ENCODE results near the gene LOXL1. TPM values are rescaled to one million over a fixed set of nuclear protein-coding genes. Genes with fewer than 3 reads are reported as not detected.
A peak's percentile ranks its signal among the peaks of the same experiment; 100 is the strongest.

LOXL1 gene
- total RNA-seq, 1 donor from 2014 or later = 280 TPM

GRCh38 chr15:73936181-73936580 is 9.9 kb downstream of the LOXL1 start:
- Histone ChIP-seq H3K4me3 (ENCODE audit: insufficient read depth, low read depth, low read length) (no peak overlapping the region), H4K20me1 (ENCODE audit: insufficient read depth, low read length) (peaks cover 58% of the 10 kb centered on the region), H3K9me3 (ENCODE audit: insufficient read depth, low read depth, low read length) (no peaks in the 10 kb centered on the region), H3K36me3 (ENCODE audit: insufficient read depth, low read length) (peaks cover 4% of the 10 kb centered on the region), H3K4me1 (ENCODE audit: insufficient read depth, low read length) (peaks cover 58% of the 10 kb centered on the region), H3K27ac (ENCODE audit: low read depth, low read length) (peak overlapping the region; percentile 10), H2AFZ (ENCODE audit: low read depth, low read length) (no peak overlapping the region), H3K4me2 (ENCODE audit: low read length) (peak overlapping the region; percentile 23), H3K9ac (ENCODE audit: low read length) (peak overlapping the region; percentile 51), H3K79me2 (ENCODE audit: insufficient read depth, low read length) (peaks cover 97% of the 10 kb centered on the region), H3K27me3 (ENCODE audit: insufficient read depth, low read length) (no peaks in the 10 kb centered on the region)
- Mint-ChIP-seq H3K27me3 (ENCODE audit: low read depth, unreplicated experiment) (no peaks in the 10 kb centered on the region), H3K4me3 (ENCODE audit: unreplicated experiment) (no peak overlapping the region), H3K4me1 (ENCODE audit: low read depth, unreplicated experiment) (peaks cover 67% of the 10 kb centered on the region), H3K27ac (ENCODE audit: unreplicated experiment) (peak overlapping the region; percentile 47), H3K9me3 (ENCODE audit: unreplicated experiment) (no peaks in the 10 kb centered on the region), H3K36me3 (ENCODE audit: low read depth, unreplicated experiment) (peaks cover 27% of the 10 kb centered on the region)
- TF ChIP-seq, protein P1, sequence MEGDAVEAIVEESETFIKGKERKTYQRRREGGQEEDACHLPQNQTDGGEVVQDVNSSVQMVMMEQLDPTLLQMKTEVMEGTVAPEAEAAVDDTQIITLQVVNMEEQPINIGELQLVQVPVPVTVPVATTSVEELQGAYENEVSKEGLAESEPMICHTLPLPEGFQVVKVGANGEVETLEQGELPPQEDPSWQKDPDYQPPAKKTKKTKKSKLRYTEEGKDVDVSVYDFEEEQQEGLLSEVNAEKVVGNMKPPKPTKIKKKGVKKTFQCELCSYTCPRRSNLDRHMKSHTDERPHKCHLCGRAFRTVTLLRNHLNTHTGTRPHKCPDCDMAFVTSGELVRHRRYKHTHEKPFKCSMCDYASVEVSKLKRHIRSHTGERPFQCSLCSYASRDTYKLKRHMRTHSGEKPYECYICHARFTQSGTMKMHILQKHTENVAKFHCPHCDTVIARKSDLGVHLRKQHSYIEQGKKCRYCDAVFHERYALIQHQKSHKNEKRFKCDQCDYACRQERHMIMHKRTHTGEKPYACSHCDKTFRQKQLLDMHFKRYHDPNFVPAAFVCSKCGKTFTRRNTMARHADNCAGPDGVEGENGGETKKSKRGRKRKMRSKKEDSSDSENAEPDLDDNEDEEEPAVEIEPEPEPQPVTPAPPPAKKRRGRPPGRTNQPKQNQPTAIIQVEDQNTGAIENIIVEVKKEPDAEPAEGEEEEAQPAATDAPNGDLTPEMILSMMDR (IDR thresholded peaks at IDR 0.05; ENCODE audit: insufficient read depth, low read depth, low read length) = no peak
- TF ChIP-seq EZH2 (IDR thresholded peaks at IDR 0.05; ENCODE audit: insufficient read depth, low read length) = no peak
- FAIRE-seq (no peak), DNase-seq (ENCODE audit: low read depth) (no peak)

DNA sequence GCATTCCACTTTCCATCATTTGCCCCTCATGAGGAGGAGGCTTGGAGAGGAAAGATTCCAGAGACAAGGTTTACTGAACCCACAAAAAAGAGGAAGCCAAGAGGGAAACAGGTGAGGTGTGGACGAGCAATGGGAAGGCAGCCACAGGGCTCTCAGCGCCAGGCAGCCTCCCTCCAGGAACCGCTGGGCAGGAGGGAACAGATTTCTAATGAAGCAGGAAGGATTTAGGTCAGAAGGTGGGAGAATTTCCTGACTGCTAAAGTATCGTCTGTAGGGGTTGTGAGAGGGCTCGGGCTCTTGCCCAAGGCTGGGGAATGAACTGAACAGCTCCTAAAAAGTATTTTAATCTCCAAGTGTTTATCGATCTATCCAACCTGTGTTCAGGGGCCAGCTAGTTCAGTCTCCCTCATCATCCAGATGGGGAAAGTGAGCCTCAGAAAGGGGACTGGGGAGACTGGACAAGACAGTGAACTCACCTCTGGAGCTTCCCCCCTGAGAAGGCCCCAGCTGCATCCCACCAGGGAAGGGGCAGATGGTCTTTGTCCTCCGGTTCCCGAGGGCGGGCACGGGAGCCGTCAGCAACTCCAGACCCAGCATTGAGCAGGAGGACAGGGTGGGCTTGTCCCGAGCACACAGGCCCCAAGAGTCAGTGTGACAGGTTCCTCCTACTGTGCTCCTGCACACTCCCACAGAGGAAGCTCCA is 10.5 kb downstream of the LOXL1 start:
- H3K4me3 ChIP-seq (ENCODE audit: insufficient read depth, low read depth, low read length) = no peak overlapping the region
- H2AFZ ChIP-seq (ENCODE audit: low read depth, low read length) = no peak overlapping the region
- peak overlapping the region; percentile 51 for H3K9ac ChIP-seq (ENCODE audit: low read length)
- no peak for DNase-seq (ENCODE audit: low read depth)
- peaks cover 4% of the 10 kb centered on the region for H3K36me3 ChIP-seq (ENCODE audit: insufficient read depth, low read length)
- FAIRE-seq = no peak
- H3K4me1 ChIP-seq (ENCODE audit: insufficient read depth, low read length) = peaks cover 58% of the 10 kb centered on the region
- H3K79me2 ChIP-seq (ENCODE audit: insufficient read depth, low read length) = peaks cover 97% of the 10 kb centered on the region
- H4K20me1 ChIP-seq (ENCODE audit: insufficient read depth, low read length) = peaks cover 53% of the 10 kb centered on the region
- TF ChIP-seq EZH2 (IDR thresholded peaks at IDR 0.05; ENCODE audit: insufficient read depth, low read length) = no peak
- TF ChIP-seq, protein P1 (IDR thresholded peaks at IDR 0.05; ENCODE audit: insufficient read depth, low read depth, low read length) = no peak
- peak overlapping the region; percentile 23 for H3K4me2 ChIP-seq (ENCODE audit: low read length)
- H3K27me3 Mint-ChIP-seq (ENCODE audit: low read depth, unreplicated experiment) = no peaks in the 10 kb centered on the region
- peak overlapping the region; percentile 10 for H3K27ac ChIP-seq (ENCODE audit: low read depth, low read length)
- H3K9me3 ChIP-seq (ENCODE audit: insufficient read depth, low read depth, low read length) = no peaks in the 10 kb centered on the region
- H3K4me1 Mint-ChIP-seq (ENCODE audit: low read depth, unreplicated experiment) = peaks cover 68% of the 10 kb centered on the region
- H3K4me3 Mint-ChIP-seq (ENCODE audit: unreplicated experiment) = peak overlapping the region; percentile 2
- peaks cover 2% of the 10 kb centered on the region for H3K9me3 Mint-ChIP-seq (ENCODE audit: unreplicated experiment)
- peaks cover 25% of the 10 kb centered on the region for H3K36me3 Mint-ChIP-seq (ENCODE audit: low read depth, unreplicated experiment)
- no peaks in the 10 kb centered on the region for H3K27me3 ChIP-seq (ENCODE audit: insufficient read depth, low read length)
- H3K27ac Mint-ChIP-seq (ENCODE audit: unreplicated experiment) = no peak overlapping the region

GRCh38 chr15:73937296-73937695 is 11.0 kb downstream of the LOXL1 start:
- peaks cover 68% of the 10 kb centered on the region for H3K4me1 Mint-ChIP-seq (ENCODE audit: low read depth, unreplicated experiment)
- H3K27me3 Mint-ChIP-seq (ENCODE audit: low read depth, unreplicated experiment) = no peaks in the 10 kb centered on the region
- H3K27ac Mint-ChIP-seq (ENCODE audit: unreplicated experiment) = no peak overlapping the region
- H2AFZ ChIP-seq (ENCODE audit: low read depth, low read length) = no peak overlapping the region
- H3K9me3 ChIP-seq (ENCODE audit: insufficient read depth, low read depth, low read length) = no peaks in the 10 kb centered on the region
- peaks cover 2% of the 10 kb centered on the region for H3K9me3 Mint-ChIP-seq (ENCODE audit: unreplicated experiment)
- TF ChIP-seq EZH2 (IDR thresholded peaks at IDR 0.05; ENCODE audit: insufficient read depth, low read length) = no peak
- TF ChIP-seq, protein P1 (IDR thresholded peaks at IDR 0.05; ENCODE audit: insufficient read depth, low read depth, low read length) = no peak
- peaks cover 97% of the 10 kb centered on the region for H3K79me2 ChIP-seq (ENCODE audit: insufficient read depth, low read length)
- no peak overlapping the region for H3K9ac ChIP-seq (ENCODE audit: low read length)
- no peak overlapping the region for H3K27ac ChIP-seq (ENCODE audit: low read depth, low read length)
- FAIRE-seq = no peak
- H3K4me3 Mint-ChIP-seq (ENCODE audit: unreplicated experiment) = no peak overlapping the region
- H3K36me3 ChIP-seq (ENCODE audit: insufficient read depth, low read length) = peaks cover 4% of the 10 kb centered on the region
- no peak overlapping the region for H3K4me3 ChIP-seq (ENCODE audit: insufficient read depth, low read depth, low read length)
- peaks cover 58% of the 10 kb centered on the region for H3K4me1 ChIP-seq (ENCODE audit: insufficient read depth, low read length)
- peaks cover 25% of the 10 kb centered on the region for H3K36me3 Mint-ChIP-seq (ENCODE audit: low read depth, unreplicated experiment)
- H3K27me3 ChIP-seq (ENCODE audit: insufficient read depth, low read length) = no peaks in the 10 kb centered on the region
- no peak overlapping the region for H3K4me2 ChIP-seq (ENCODE audit: low read length)
- H4K20me1 ChIP-seq (ENCODE audit: insufficient read depth, low read length) = peaks cover 47% of the 10 kb centered on the region
- DNase-seq (ENCODE audit: low read depth) = no peak

Measured in astrocyte (in vitro differentiated cells and primary cell).